ENCODE data around the gene DRAM2. TPM values are rescaled to one million over a fixed set of nuclear protein-coding genes. Genes with fewer than 3 reads are reported as not detected.
A peak's percentile ranks its signal among the peaks of the same experiment; 100 is the strongest.

The DRAM2 gene
- total and polyA plus RNA-seq, 9 of the 15 experiments (the other 6 are each of a cell fraction or from before 2014, with no cell fraction given) = 29.0 to 161 (median 53.5) TPM

DNA sequence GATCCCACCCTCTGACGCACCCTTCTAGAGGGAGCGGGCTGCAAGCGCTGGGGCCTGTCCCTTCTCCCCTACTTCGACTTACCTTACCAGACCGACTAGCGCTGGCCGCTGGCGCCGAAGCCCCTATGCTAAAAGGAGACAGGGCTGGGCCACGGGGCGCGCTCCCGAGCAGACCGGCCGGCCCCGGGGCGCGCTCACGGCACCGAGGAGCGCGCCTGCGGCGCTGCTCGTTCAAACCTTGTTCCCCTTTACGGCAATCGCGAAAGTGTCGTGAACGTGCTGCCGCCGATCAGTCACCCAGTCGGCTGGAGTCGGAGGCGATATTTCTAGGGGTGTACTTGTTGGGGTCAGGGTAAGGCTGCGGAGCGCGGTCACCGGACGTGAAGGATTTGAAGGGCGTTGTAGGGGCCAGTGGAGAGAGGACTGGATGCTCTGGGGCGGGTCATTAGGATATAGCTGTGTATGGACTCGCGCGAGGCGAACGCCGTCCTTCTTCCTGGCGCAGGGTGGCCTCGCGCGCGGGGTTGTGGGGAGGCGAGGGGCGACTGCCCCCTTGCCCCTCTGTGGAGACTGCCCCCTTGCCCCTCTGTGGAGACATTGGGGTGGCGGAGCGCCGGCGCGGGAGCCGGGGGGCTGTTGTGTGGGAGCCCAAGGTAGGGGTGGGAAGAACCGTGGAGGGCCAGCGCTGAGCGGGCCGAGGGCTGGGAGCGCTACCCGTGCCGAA lies at the start of gene DRAM2, which contains the start of gene CEPT1 (continued):
- TF ChIP-seq, protein P1, sequence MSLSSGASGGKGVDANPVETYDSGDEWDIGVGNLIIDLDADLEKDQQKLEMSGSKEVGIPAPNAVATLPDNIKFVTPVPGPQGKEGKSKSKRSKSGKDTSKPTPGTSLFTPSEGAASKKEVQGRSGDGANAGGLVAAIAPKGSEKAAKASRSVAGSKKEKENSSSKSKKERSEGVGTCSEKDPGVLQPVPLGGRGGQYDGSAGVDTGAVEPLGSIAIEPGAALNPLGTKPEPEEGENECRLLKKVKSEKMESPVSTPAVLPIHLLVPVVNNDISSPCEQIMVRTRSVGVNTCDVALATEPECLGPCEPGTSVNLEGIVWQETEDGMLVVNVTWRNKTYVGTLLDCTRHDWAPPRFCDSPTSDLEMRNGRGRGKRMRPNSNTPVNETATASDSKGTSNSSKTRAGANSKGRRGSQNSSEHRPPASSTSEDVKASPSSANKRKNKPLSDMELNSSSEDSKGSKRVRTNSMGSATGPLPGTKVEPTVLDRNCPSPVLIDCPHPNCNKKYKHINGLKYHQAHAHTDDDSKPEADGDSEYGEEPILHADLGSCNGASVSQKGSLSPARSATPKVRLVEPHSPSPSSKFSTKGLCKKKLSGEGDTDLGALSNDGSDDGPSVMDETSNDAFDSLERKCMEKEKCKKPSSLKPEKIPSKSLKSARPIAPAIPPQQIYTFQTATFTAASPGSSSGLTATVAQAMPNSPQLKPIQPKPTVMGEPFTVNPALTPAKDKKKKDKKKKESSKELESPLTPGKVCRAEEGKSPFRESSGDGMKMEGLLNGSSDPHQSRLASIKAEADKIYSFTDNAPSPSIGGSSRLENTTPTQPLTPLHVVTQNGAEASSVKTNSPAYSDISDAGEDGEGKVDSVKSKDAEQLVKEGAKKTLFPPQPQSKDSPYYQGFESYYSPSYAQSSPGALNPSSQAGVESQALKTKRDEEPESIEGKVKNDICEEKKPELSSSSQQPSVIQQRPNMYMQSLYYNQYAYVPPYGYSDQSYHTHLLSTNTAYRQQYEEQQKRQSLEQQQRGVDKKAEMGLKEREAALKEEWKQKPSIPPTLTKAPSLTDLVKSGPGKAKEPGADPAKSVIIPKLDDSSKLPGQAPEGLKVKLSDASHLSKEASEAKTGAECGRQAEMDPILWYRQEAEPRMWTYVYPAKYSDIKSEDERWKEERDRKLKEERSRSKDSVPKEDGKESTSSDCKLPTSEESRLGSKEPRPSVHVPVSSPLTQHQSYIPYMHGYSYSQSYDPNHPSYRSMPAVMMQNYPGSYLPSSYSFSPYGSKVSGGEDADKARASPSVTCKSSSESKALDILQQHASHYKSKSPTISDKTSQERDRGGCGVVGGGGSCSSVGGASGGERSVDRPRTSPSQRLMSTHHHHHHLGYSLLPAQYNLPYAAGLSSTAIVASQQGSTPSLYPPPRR (CRISPR knock-in tag; IDR thresholded peaks at IDR 0.05; ENCODE audit: borderline replicate concordance) = no peak
- no peak for TF ChIP-seq RBM25 (IDR thresholded peaks at IDR 0.05; ENCODE audit: low read depth, low read length, severe bottlenecking)
- TF ChIP-seq ZNF165 (CRISPR knock-in tag; IDR thresholded peaks at IDR 0.05; ENCODE audit: borderline replicate concordance) = no peak
- TF ChIP-seq MEF2A (IDR thresholded peaks at IDR 0.05; ENCODE audit: control insufficient read depth, low read depth, low read length) = no peak
- TF ChIP-seq, protein P2, sequence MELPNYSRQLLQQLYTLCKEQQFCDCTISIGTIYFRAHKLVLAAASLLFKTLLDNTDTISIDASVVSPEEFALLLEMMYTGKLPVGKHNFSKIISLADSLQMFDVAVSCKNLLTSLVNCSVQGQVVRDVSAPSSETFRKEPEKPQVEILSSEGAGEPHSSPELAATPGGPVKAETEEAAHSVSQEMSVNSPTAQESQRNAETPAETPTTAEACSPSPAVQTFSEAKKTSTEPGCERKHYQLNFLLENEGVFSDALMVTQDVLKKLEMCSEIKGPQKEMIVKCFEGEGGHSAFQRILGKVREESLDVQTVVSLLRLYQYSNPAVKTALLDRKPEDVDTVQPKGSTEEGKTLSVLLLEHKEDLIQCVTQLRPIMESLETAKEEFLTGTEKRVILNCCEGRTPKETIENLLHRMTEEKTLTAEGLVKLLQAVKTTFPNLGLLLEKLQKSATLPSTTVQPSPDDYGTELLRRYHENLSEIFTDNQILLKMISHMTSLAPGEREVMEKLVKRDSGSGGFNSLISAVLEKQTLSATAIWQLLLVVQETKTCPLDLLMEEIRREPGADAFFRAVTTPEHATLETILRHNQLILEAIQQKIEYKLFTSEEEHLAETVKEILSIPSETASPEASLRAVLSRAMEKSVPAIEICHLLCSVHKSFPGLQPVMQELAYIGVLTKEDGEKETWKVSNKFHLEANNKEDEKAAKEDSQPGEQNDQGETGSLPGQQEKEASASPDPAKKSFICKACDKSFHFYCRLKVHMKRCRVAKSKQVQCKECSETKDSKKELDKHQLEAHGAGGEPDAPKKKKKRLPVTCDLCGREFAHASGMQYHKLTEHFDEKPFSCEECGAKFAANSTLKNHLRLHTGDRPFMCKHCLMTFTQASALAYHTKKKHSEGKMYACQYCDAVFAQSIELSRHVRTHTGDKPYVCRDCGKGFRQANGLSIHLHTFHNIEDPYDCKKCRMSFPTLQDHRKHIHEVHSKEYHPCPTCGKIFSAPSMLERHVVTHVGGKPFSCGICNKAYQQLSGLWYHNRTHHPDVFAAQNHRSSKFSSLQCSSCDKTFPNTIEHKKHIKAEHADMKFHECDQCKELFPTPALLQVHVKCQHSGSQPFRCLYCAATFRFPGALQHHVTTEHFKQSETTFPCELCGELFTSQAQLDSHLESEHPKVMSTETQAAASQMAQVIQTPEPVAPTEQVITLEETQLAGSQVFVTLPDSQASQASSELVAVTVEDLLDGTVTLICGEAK (IDR thresholded peaks at IDR 0.05) = no peak
- TF ChIP-seq, protein P2 (CRISPR knock-in tag; IDR thresholded peaks at IDR 0.05) = no peak
- TF ChIP-seq, protein P3, sequence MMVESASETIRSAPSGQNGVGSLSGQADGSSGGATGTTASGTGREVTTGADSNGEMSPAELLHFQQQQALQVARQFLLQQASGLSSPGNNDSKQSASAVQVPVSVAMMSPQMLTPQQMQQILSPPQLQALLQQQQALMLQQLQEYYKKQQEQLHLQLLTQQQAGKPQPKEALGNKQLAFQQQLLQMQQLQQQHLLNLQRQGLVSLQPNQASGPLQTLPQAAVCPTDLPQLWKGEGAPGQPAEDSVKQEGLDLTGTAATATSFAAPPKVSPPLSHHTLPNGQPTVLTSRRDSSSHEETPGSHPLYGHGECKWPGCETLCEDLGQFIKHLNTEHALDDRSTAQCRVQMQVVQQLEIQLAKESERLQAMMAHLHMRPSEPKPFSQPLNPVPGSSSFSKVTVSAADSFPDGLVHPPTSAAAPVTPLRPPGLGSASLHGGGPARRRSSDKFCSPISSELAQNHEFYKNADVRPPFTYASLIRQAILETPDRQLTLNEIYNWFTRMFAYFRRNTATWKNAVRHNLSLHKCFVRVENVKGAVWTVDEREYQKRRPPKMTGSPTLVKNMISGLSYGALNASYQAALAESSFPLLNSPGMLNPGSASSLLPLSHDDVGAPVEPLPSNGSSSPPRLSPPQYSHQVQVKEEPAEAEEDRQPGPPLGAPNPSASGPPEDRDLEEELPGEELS (CRISPR knock-in tag; IDR thresholded peaks at IDR 0.05; ENCODE audit: borderline replicate concordance) = no peak; the same call in 1 of the 2 replicates
- TF ChIP-seq HCFC1 (IDR thresholded peaks at IDR 0.05; ENCODE audit: low read depth, low read length) = peak; percentile 62
- no peak for TF ChIP-seq NCOA4 (IDR thresholded peaks at IDR 0.05; ENCODE audit: partially characterized antibody)

Measured in K562 (cell line).